ENCODE results near the gene MYH11.
A peak's percentile ranks its signal among the peaks of the same experiment; 100 is the strongest.

The MYH11 gene

GRCh38 chr16:15778999-15779614, 77.7 kb downstream of the MYH11 start:
- H3K36me3 ChIP-seq (ENCODE audit: low read depth), result no peaks in the 10 kb centered on the region
- H3K4me1 ChIP-seq (ENCODE audit: insufficient read depth, poor library complexity, severe bottlenecking), result no peaks in the 10 kb centered on the region
- no peak overlapping the region for H3K27ac ChIP-seq (ENCODE audit: poor library complexity, severe bottlenecking)
- H3K27me3 ChIP-seq (ENCODE audit: insufficient read depth, poor library complexity, severe bottlenecking), result no peaks in the 10 kb centered on the region
- no peak for ATAC-seq (ENCODE audit: low read depth)
- no peak for DNase-seq (ENCODE audit: low spot score)
- TF ChIP-seq, protein P1, sequence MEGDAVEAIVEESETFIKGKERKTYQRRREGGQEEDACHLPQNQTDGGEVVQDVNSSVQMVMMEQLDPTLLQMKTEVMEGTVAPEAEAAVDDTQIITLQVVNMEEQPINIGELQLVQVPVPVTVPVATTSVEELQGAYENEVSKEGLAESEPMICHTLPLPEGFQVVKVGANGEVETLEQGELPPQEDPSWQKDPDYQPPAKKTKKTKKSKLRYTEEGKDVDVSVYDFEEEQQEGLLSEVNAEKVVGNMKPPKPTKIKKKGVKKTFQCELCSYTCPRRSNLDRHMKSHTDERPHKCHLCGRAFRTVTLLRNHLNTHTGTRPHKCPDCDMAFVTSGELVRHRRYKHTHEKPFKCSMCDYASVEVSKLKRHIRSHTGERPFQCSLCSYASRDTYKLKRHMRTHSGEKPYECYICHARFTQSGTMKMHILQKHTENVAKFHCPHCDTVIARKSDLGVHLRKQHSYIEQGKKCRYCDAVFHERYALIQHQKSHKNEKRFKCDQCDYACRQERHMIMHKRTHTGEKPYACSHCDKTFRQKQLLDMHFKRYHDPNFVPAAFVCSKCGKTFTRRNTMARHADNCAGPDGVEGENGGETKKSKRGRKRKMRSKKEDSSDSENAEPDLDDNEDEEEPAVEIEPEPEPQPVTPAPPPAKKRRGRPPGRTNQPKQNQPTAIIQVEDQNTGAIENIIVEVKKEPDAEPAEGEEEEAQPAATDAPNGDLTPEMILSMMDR (IDR thresholded peaks at IDR 0.05; ENCODE audit: poor library complexity, severe bottlenecking), result no peak
- H3K4me3 ChIP-seq (ENCODE audit: severe bottlenecking), result no peak overlapping the region
- H3K9me3 ChIP-seq (ENCODE audit: severe bottlenecking), result no peaks in the 10 kb centered on the region

- no peak for ATAC-seq (ENCODE audit: low read depth)
- no peak for DNase-seq (ENCODE audit: low spot score)
- H3K4me1 ChIP-seq (ENCODE audit: insufficient read depth, poor library complexity, severe bottlenecking), result no peaks in the 10 kb centered on the region
- H3K4me3 ChIP-seq (ENCODE audit: severe bottlenecking), result no peak overlapping the region
- H3K36me3 ChIP-seq (ENCODE audit: low read depth), result no peaks in the 10 kb centered on the region
- TF ChIP-seq, protein P1 (IDR thresholded peaks at IDR 0.05; ENCODE audit: poor library complexity, severe bottlenecking), result no peak
- H3K27me3 ChIP-seq (ENCODE audit: insufficient read depth, poor library complexity, severe bottlenecking), result no peaks in the 10 kb centered on the region
- H3K27ac ChIP-seq (ENCODE audit: poor library complexity, severe bottlenecking), result no peak overlapping the region
- no peaks in the 10 kb centered on the region for H3K9me3 ChIP-seq (ENCODE audit: severe bottlenecking)
Measured at GRCh38 chr16:15778204-15778743, 78.6 kb downstream of the MYH11 start.

GRCh38 chr16:15777533-15778203, 79.2 kb downstream of the MYH11 start:
- ATAC-seq (ENCODE audit: low read depth), result peak; percentile 86
- Histone ChIP-seq H3K9me3 (ENCODE audit: severe bottlenecking) (no peaks in the 10 kb centered on the region), H3K27ac (ENCODE audit: poor library complexity, severe bottlenecking) (no peak overlapping the region), H3K4me3 (ENCODE audit: severe bottlenecking) (no peak overlapping the region), H3K4me1 (ENCODE audit: insufficient read depth, poor library complexity, severe bottlenecking) (no peaks in the 10 kb centered on the region), H3K27me3 (ENCODE audit: insufficient read depth, poor library complexity, severe bottlenecking) (no peaks in the 10 kb centered on the region), H3K36me3 (ENCODE audit: low read depth) (no peaks in the 10 kb centered on the region)
- TF ChIP-seq, protein P1 (IDR thresholded peaks at IDR 0.05; ENCODE audit: poor library complexity, severe bottlenecking), result peak; percentile 64
- DNase-seq (ENCODE audit: low spot score), result no peak

DNA sequence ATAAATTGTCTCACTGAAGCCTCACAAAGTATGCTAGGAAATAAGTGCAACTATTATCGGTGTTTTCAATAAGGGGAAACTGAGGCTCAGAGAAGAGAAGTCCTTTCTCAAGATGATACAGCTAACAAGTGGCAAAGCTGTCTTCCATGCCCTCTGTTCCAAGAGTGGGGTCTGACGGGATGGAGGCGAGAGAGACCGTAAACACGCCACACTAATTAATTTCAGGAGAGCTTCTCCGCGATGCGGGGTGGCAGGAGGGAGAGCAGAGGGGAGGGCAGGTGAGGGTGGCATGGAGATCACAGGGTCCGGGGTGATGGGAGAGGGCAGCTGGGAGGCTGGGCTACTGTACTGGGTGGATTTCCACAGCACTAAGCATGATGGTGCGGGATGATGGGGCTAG, 80.3 kb downstream of the MYH11 start:
- ATAC-seq (ENCODE audit: low read depth) (no peak), DNase-seq (ENCODE audit: low spot score) (no peak)
- no peak overlapping the region for H3K4me3 ChIP-seq (ENCODE audit: severe bottlenecking)
- H3K27me3 ChIP-seq (ENCODE audit: insufficient read depth, poor library complexity, severe bottlenecking), result no peaks in the 10 kb centered on the region
- no peaks in the 10 kb centered on the region for H3K9me3 ChIP-seq (ENCODE audit: severe bottlenecking)
- H3K4me1 ChIP-seq (ENCODE audit: insufficient read depth, poor library complexity, severe bottlenecking), result no peaks in the 10 kb centered on the region
- H3K27ac ChIP-seq (ENCODE audit: poor library complexity, severe bottlenecking), result no peak overlapping the region
- H3K36me3 ChIP-seq (ENCODE audit: low read depth), result no peaks in the 10 kb centered on the region
- TF ChIP-seq, protein P1 (IDR thresholded peaks at IDR 0.05; ENCODE audit: poor library complexity, severe bottlenecking), result no peak

Data from RWPE2 (cell line).